Keratinocyte (primary cell): ENCODE data around the gene COMMD9.

Source experiments
- CTCF ChIP-seq, 3 experiments: IDR thresholded peaks in 1 of 3; conservative IDR thresholded peaks in 1 of 3; optimal IDR thresholded peaks in 1 of 3; 2 replicates in 2 of 3; 3 replicates in 1 of 3; pipeline versions ENCODE3 to v1.5.1; 2011; ENCODE audit warnings: low read length in 3 of 3, mild to moderate bottlenecking in 3 of 3, moderate library complexity in 2 of 3, control low read depth in 1 of 3, inconsistent platforms in 1 of 3; ENCODE audit not compliant: insufficient read depth in 2 of 3; ENCODE audit errors: extremely low read depth in 1 of 3
- EZH2 ChIP-seq: IDR thresholded peaks from one replicate; pipeline ENCODE4 v1.6.1; 2012; ENCODE audit warnings: inconsistent platforms, mild to moderate bottlenecking, low read length, moderate library complexity

GRCh38 chr11:36295926-36296325 lies 6.7 kb upstream of the COMMD9 start, which contains the start of gene PRR5L:
- no peak for TF ChIP-seq CTCF (optimal IDR thresholded peaks at IDR 0.05 in 1 of 3, IDR thresholded peaks at IDR 0.05 in 1 of 3, conservative IDR thresholded peaks at IDR 0.05 in 1 of 3; ENCODE audit: extremely low read depth in 1 of 3, insufficient read depth in 2 of 3, low read length in 3 of 3)
- no peak for TF ChIP-seq EZH2
